KG1 (cell line): ENCODE data around the gene MBD4.

Source experiments
- DNase-seq: peaks from one replicate; lab custom pipeline; 2025; lab: John Stamatoyannopoulos, UW

The MBD4 gene

DNA sequence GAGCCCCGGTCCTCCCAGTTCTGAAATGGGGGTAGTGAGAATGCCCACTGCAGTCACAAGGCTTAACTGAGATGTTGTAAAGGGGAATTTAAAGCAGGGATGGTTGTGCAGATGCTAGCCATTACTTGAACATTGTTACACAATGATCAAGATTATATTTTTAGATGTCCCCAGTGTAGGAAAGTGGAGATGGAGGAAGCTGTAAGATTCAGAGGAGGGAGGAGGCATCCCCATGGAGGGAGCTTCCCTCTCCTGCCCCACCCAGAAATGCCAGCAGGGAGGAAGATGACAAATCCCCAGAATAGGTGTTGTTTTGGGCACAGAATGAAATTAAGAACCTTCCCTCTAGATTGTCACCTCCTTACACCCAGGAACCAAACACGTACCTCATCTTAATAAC, 57.4 kb downstream of the MBD4 start:
- DNase-seq = no peak
